Osteocyte (in vitro differentiated cells): ENCODE data around the gene BSDC1. TPM values are rescaled to one million over a fixed set of nuclear protein-coding genes. Genes with fewer than 3 reads are reported as not detected.

Source experiments
- DNase-seq: peaks from one replicate; pipeline ENCODE4 v3.0.0; 2021; ENCODE audit warnings: mixed read lengths; ENCODE audit not compliant: unreplicated experiment; ENCODE audit errors: extremely low spot score
- H3K27ac Mint-ChIP-seq: one replicate; pipeline ENCODE4 v1.8.0; 2021; ENCODE audit warnings: mild to moderate bottlenecking, mixed read lengths; ENCODE audit not compliant: unreplicated experiment
- H3K27me3 Mint-ChIP-seq: one replicate; pipeline ENCODE4 v1.8.0; 2021; ENCODE audit warnings: mixed read lengths; ENCODE audit not compliant: unreplicated experiment
- H3K36me3 Mint-ChIP-seq: one replicate; pipeline ENCODE4 v1.8.0; 2021; ENCODE audit warnings: mixed read lengths; ENCODE audit not compliant: unreplicated experiment
- H3K4me1 Mint-ChIP-seq: one replicate; pipeline ENCODE4 v1.8.0; 2021; ENCODE audit warnings: mixed read lengths; ENCODE audit not compliant: unreplicated experiment
- H3K4me3 Mint-ChIP-seq: one replicate; pipeline ENCODE4 v1.8.0; 2021; ENCODE audit warnings: mild to moderate bottlenecking, moderate library complexity, mixed read lengths; ENCODE audit not compliant: unreplicated experiment
- H3K9me3 Mint-ChIP-seq: one replicate; pipeline ENCODE4 v1.8.0; 2021; ENCODE audit warnings: mixed read lengths; ENCODE audit not compliant: unreplicated experiment
- CTCF ChIP-seq: fragments of 200-600 bp; sonication (generic); IDR thresholded peaks from 2 replicates; pipeline ENCODE4 v1.5.0; 2021; ENCODE audit warnings: antibody characterized with exemption, mild to moderate bottlenecking, moderate library complexity
- total RNA-seq: library from RNA; stranded (reverse); gene quantifications from 2 replicates; pipeline ENCODE4 v1.2.1, GENCODE V29; 2021

BSDC1 gene
- total RNA-seq, 1 donor from 2014 or later, result 77.4 TPM

GRCh38 chr1:32413507-32414185, 19.4 kb upstream of the BSDC1 start:
- Mint-ChIP-seq H3K9me3 (peaks cover 15% of the 10 kb centered on the region), H3K27ac (no peak overlapping the region), H3K27me3 (peaks cover 32% of the 10 kb centered on the region), H3K4me3 (no peak overlapping the region), H3K36me3 (no peaks in the 10 kb centered on the region), H3K4me1 (peaks cover 10% of the 10 kb centered on the region)
- no peak for DNase-seq
- TF ChIP-seq CTCF, result peak; percentile 56

- peaks cover 15% of the 10 kb centered on the region for H3K9me3 Mint-ChIP-seq
- peaks cover 15% of the 10 kb centered on the region for H3K27me3 Mint-ChIP-seq
- TF ChIP-seq CTCF, result no peak
- peaks cover 10% of the 10 kb centered on the region for H3K4me1 Mint-ChIP-seq
- no peaks in the 10 kb centered on the region for H3K36me3 Mint-ChIP-seq
- no peak for DNase-seq
- H3K4me3 Mint-ChIP-seq, result no peak overlapping the region
- H3K27ac Mint-ChIP-seq, result no peak overlapping the region
Observed at GRCh38 chr1:32411261-32411660, 17.0 kb upstream of the BSDC1 start.

- no peak for DNase-seq
- Mint-ChIP-seq H3K36me3 (no peaks in the 10 kb centered on the region), H3K27ac (no peak overlapping the region), H3K4me1 (peaks cover 5% of the 10 kb centered on the region), H3K9me3 (no peaks in the 10 kb centered on the region), H3K27me3 (no peaks in the 10 kb centered on the region), H3K4me3 (no peak overlapping the region)
- no peak for TF ChIP-seq CTCF
Observed at GRCh38 chr1:32406629-32407111, 12.4 kb upstream of the BSDC1 start.

GRCh38 chr1:32405672-32406467, 11.6 kb upstream of the BSDC1 start:
- no peaks in the 10 kb centered on the region for H3K9me3 Mint-ChIP-seq
- H3K4me1 Mint-ChIP-seq, result peaks cover 1% of the 10 kb centered on the region
- no peaks in the 10 kb centered on the region for H3K36me3 Mint-ChIP-seq
- no peaks in the 10 kb centered on the region for H3K27me3 Mint-ChIP-seq
- H3K27ac Mint-ChIP-seq, result no peak overlapping the region
- TF ChIP-seq CTCF, result no peak
- H3K4me3 Mint-ChIP-seq, result no peak overlapping the region
- DNase-seq, result no peak

- no peak overlapping the region for H3K4me3 Mint-ChIP-seq
- no peak for TF ChIP-seq CTCF
- no peak overlapping the region for H3K27ac Mint-ChIP-seq
- no peak for DNase-seq
- H3K4me1 Mint-ChIP-seq, result peaks cover 1% of the 10 kb centered on the region
- H3K9me3 Mint-ChIP-seq, result no peaks in the 10 kb centered on the region
- H3K27me3 Mint-ChIP-seq, result no peaks in the 10 kb centered on the region
- H3K36me3 Mint-ChIP-seq, result no peaks in the 10 kb centered on the region
Observed at GRCh38 chr1:32404946-32405345, 10.7 kb upstream of the BSDC1 start.
